Activated CD8-positive, alpha-beta memory T cell treated with anti-CD3 and anti-CD28 coated beads, Interleukin-2, amount 50 U/mL, for 1 hour (primary cell): ENCODE data around the gene ALDH3A1.
"Not testable (repeated sequence)": the region's sequence is repeated elsewhere in the genome, so short reads cannot be mapped to it uniquely, and the experiment has no call there.

ENCODE experiments used
- DNase-seq: peaks from one replicate; pipeline ENCODE4 v3.0.0-alpha.2; 2020; ENCODE audit errors: extremely low read depth

The ALDH3A1 gene

DNA sequence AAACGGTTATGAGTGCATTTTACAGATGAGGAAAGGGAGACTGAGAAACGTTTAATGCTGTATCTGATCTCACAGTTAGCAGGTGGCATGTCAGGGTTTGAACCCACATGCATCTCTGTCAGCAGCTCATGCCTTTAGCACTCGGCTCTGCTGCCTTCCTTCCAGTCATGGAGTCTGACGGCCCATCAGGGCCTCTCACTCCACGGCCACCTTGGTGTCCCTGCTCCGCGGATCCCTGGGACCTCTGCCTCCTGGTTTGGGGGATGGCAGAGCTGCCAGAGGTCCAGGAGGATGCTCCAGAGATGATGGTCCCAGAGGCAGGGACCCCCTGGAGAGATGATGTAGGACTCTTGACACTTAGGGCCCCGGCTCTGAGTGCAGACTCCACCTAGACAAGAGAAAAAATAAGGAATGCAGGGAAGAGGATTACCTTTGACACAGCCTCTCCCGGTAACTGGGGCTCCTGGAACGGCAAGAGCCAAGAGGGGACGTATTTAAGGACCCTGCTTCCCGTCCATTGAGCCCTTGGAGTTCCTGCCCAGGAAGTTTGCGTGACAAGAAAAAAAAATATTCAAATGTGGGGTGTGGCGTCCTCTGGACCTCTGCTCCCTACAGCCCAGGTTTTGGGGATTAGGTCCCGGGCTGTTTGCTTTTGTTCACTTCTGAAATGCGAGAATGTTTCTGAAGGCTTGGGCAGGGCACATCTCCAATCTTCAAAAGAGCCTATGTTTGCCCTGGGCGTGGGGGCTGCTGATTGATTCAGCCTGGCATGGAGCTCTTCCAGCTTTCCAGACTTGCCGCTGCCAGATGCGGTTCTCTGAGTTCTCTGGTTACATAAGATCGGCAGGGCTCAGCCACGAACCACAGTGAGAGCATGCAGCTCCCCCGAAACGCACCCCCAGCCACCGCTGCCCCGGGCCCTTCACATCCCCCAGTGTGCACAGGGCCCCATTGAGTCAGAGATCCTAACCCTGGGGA lies at the start of gene ALDH3A1:
Gene ALDH3A1, minus strand, starts transcription at position 470 of the 978 bp plus-strand sequence. CDS start 3,169 bp downstream, outside the sequence.
- DNase-seq, result no peak

DNA sequence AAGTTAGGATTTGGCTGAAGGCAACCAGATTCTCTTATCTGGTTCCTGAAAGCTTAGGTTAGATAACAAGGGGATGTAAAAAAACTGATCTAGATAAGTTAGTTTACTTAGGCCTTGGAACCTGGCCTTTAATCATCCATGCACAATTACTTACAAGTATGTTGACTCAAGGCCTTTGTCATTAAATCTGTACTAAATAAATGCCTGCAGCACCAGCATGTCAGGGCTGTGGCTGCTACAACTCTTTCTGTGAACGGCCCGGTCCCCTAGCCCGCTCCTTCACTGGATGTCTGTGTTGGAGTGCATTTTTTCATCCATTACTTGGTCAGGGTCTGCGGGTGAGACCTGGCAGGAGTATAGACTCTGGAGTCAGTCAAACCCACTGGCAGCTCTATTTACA lies 48.4 kb upstream of the ALDH3A1 start:
- DNase-seq, result no peak

DNA sequence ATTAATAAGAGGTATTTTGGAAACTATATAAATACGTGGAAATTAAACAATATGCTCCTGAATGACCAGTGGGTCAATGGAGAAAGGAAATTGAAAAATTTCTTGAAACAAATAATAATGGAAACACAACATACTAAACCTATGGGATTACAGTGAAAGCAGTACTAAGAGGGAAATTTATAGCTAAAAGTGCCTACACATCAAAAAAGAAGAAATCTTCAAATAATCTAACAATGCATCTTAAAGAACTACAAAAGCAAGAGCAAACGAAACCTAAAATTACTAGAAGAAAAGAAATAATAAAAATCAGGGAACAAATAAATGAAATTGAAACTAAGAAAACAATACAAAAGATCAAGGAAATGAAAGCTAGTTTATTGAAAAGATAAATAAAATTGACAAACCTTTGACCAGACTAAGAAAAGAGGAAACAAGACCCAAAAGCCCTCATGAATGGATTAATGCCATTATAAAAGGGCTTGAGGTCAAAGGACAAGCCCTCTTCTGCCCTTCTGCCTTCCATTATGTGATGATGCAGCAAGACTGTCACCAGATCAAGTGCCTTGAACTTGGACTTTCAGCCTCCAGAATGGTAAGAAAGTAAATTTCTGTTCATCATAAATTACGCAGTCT lies 43.9 kb upstream of the ALDH3A1 start:
- DNase-seq, result no peak

DNA sequence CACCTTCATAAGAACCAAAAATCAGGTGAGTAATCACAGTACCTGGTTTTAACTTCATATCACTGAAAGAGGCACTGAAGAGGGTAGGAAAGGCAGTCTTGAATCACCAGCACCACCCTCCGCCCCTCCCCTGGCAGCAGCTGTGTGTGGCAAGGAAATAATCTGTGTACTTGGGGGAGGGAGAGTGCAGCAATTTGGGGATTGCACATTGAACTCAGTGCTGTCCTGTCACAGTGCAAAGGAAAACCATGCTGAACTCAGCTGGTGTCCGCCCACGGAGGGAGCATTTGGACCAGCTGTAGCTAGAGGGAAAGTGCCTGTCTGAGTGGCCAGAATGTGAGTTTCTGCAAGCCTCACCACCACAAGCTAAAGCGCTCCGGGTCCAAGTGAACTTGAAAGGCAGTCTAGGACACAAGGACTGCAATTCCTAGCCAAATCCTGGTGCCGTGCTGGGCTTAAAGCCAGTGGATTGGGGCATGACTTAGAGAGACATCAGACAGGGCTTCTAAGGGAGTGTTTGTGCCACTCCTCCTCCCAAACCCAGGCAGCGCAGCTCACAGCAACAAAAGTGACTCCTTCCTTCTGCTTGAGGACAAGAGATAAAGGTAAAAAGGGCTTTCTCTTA lies 39.7 kb upstream of the ALDH3A1 start:
- DNase-seq, result no peak

DNA sequence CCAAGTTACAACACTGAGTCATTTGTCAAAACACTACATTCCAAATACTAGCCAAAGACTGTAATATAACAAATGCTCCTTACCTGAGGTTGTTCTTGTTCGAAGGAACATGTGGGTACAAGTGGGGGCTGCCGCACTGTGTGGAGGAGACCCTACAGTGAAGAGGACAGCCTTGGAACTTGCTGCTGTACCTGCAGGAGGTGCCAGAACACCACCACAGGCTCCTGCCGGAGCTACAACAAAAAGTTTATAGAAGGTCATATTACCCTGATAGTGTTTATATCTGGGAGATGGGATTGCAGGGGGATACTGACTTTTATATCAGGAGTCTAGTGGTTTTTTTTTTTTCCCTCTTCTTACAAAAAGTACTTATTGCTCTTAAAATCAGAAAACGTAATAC lies 37.8 kb upstream of the ALDH3A1 start:
- no peak for DNase-seq

DNA sequence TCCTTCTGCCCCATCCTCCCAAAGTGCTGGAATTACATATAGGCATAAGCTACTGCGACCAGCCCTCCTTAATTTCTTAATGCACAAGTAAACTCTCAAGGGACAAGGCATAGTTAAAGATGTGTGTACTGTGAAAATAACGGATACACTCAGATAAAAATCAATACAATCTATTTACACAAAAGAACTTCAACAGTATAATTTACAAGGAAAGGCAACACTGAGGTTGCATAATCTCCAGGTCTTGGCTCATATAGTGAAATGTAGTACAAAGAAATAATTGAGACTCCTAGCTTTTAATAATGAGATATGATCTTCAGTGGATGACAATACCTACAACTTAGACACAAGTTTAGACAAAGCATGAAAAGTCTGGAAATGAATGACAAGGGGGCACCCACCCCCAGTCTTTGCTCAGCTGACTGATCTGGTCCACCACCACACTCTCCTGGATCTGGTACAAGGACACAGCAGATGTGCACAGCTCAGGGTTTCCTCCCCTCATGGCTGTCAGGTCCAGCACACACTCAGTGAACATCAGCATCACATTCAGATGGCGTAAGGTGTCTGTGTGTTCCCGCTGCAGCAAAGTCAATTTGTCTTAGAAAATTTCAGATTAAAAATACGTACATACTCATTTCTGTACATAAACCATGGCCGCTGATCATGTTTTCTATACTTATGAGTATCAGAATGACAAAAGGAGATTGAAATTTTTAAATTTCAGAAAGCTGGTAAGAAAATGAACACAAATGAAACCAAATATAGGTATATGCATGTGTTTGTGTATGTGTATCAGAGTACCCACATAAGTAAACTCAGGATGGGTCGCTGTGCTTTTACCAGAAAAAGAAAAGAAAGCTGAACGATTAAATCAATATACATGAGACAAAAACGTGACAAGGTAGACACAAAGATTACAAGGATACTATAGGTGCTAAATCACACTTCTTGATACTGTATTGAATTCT lies 33.7 kb upstream of the ALDH3A1 start:
- DNase-seq, result no peak

DNA sequence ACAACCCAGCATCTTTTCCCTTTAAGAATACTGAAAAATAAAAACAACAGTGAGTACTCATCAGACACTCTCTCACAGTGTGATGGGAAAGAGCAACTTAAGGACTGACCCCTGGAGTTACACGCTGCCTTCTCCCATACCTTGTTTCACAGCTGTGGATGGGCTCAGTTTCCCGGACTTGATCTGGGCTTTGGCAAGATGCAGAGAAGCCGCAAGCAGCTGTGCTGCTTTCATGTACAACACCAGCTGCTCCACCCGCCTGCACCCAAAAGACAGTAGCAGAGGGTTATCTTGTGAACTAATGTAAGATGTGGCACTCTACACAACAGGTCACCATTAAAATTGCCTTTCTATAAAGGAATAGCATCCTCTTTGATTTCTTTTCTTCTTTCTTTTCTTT lies 32.7 kb upstream of the ALDH3A1 start:
- no peak for DNase-seq

DNA sequence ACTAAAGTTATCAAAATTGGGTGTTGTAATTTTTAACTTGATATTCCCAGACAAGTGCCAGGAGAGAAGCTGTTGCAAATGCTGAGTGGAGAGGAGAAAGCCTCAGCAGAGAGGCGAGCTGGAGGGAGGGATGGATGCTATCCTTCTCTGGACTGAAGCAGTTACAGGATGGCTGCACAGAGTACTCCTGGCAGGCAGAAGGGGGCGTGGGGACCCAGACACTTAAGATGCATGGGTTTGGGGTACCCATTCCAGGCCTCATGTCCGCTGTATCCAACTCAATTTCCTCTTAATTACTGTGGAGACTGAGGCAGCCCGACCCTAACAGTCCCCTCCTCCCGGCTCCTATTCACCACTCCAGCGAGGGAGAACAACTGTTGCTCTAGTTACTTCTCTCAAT lies 25.4 kb upstream of the ALDH3A1 start:
- DNase-seq, result no peak

DNA sequence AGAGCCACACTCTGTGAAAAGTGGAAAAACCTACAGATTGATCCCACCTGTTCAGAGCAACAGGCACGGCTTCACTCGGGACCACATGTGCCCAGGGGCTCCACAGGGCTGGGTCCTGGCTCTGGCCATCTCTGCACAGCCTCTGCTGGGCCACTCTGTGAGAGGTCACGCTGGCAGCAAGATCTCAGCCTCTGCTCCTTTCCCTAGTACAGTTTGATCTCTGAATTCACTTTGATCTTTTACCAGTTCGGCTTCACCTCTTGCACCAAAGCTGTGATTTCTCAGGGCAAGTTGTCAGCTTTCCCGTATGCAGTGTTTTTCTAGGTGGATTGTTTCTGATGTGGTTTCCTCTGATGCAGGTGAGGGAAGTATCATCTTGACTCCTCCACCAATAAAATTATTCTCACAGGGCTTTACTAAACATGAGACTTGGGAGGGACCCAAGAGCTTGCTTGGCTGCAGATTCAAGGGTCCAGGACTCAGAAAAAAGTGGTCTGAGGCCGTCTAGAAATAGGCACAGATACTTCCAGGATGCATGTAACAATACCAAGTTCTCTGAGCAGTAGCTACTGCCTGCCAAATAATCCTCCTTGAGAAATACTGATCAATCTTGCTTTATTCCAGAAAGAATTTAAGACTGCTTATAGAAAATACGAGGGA lies 24.0 kb upstream of the ALDH3A1 start:
- peak; percentile 17 for DNase-seq

DNA sequence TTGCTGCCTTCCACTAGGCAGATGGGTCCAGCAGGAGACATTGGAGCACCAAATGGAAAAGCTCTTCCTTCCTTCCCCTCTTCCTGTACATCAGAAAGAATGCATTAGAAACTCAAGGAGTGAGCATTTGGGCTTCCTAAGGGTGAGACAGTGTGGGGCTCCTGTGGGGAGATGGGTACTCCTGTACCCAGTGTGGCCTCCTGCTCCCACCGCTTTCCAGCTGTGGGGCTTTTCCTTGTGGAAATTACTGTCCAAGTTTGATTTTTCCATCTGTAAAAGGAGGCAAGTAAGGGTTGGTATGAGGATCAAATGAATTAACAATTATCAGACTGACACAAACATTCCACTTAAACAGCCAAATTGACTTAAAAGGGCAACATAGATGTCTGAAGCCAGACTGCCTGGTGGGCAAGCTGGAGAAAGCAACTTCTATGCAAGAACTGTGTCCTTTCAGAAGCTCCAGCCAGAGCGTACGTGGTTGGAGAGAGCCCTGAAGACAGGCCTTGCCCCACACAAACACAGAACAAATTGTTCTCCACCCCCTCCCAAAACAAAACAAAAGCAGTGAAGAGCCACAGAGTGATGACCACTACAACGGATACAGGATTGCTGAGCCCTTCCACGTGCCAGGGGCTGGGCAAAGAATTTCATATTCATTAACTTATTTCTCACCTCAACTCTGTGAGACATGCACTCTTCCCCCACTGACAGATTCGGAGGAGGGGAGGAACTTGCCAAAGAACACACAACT lies 23.1 kb upstream of the ALDH3A1 start:
- DNase-seq, result no peak

DNA sequence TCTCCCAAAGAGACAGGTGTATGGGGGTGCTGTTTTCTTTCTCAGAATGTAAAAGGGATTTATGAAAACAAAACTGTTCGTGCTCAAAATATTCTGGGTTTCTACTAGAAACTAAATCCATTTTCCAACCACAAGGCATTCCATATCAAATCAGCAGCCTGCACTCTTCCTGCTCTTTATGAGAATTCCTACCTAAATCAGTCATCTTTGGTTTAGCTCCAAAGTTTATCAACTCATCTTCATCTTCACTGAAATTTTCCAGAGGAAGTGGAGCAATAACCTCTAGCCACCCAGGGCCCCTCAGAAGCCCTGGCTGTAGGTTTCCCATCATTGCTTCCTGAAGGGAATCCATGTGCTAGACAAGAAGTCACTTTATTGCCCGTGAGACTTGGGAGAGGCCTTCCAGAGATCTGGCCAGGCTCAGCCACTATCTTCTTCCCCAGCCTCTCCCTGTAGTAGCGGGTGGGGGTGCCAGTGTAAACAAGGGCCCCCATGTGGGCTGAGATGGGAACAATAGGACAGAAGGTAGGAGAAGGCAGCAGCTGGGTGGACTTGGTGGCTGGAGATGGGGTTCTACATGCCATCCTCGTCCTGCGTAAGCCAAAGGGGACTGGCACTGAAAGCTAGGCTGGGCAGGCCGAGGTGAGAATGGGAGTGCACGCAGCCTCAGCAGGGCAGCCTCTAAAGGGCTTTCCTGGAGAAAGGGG lies 22.0 kb upstream of the ALDH3A1 start:
- DNase-seq, result no peak

DNA sequence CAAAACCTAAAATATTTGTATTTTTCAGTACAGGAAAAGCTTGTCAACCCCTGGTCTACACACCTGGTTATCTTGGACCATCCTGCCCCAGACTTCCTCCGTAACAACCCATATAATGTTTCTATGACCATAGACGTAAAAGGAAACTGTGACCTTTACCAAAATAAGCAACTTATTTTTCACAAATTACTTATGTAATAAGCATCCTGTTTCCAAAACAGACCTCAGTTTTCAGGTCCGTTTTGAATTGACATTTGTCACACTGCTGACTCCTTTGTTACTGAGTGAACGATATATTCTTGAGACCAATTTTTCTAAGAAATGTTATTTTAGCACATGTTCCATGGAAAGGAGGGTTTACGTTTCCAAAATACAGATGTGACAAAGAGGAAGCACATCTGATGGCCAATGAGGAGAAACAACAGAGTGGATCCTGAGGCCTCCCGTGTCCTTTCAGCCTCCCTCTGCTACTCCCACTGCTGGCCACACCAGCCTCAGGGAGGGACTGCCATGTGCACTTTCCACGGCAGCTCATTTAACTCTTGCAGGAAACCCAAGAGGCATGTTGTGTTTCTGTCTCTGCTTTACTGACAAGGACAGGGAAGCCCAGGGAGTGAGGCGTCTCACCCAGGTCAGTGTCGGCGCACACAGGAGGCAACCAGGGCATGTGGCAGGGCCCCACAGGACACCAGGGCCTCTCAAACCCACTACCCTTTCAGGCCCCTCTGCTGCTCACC lies 20.1 kb upstream of the ALDH3A1 start:
- DNase-seq, result no peak

DNA sequence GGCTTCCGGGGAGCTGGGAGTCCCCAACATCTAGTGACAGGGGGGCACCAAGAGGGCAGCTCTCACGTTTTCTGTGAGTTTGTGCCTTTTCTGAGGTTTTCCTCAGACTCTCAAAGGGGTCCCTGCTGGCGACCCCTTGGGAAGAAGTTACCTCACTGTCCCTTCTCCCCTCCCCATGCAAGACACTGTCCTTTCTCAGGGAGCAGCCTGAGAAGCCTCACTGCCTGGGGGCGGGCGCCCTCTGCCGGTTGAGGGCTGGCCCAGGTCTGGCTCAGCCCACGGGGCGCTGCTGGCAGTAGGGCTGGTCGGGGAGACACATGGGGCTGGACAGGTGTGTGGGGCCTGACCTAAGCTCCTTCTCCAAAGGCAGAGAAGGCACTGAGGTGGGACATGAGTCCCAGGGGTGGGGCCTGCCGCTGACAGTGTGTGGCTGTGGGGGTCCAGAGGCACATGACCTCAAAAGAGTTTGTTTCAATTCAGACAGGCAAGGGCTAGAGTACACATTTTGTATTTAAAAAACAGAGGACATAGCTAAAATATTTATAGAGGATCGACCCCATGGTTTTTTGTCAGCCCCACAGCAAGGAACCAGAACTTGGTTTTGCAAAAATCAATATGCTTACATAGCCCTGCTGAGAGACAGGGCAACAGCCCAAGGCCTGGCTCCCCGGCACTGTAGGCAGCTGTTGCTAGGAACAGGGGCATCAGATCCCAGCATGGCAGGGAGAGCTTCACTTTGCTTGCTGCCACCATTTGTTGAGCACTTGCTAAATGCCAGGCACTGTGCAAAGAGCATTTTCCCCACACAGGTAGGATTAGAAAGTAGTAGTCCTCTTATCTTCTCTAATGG lies 18.5 kb upstream of the ALDH3A1 start:
- DNase-seq, result peak; percentile 42

DNA sequence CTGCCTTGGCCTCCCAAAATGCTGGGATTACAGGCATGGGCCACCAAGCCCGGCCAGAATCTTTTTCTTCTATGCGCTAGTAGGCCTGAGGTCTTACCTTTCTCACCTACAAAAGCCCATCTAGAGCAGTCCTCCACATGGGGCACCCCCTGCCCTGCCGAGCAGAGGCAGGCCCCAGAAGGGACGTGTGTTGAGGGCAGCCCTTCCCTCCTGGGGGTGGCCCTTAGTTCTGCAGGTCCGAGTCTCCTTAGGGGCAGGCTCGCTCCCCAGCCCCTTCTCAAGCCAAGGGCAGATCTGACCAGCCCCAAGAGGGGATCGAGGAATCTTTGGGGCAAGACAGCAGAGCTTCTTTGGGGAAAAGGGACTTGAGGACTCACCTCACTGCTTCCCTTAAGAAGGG lies 17.9 kb upstream of the ALDH3A1 start:
- no peak for DNase-seq

DNA sequence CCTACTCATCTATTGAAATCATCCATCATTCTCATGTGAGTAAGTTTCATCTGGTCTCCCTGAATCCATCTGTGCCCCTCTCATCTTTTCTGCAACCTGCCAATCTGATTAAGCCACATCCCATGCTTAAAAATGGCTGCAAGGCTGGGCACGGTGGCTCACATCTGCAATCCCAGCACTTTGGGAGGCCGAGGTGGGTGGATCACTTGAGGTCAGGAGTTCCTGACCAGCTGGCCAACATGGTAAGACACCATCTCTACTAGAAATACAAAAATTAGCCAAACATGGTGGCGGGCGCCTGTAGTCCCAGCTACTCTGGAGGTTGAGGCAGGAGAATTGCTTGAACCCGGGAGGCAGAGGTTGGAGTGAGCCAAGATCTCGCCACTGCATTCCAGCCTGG lies 15.9 kb upstream of the ALDH3A1 start:
- not testable (repeated sequence) for DNase-seq

DNA sequence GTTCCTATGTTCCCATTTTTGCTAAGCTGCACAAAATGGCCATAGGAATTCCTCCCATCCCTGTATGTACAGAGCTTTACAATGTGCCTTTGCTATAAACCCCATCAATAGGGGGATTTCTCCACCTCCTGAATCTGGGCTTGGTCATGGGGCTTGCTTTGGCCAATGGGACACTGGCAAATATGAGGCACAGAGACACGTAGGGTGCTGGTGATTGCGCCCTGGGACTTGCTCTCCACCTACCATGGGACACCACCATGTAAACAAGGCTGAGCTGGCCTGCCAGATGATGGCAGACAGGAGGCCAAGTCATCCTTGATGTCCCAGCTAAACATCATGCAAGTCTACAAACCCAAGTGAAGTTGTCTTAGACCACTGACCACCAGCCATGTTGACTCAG lies 15.3 kb upstream of the ALDH3A1 start:
- DNase-seq, result no peak

DNA sequence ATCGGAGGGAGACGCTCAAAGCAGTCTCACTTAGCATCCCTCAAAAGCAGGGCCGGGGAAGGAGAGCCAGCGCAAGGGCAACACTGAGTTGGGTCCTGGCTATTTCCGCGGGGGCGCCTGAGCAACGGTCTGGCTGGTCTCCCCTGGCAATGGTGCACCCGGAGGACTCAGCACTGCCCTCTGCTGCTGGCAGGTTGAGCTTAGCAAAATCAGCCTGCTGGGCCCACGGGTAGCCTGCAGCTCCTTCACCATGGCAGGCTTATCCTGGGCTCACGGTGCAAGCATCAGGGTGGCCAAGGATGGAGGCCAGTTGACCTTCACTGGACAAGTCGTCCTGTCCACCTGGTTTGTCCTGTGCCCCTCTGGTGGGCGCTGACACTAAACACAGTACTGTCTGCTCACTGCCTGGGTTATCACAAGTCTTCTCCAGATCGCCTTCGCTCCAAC lies 14.4 kb upstream of the ALDH3A1 start:
- no peak for DNase-seq

DNA sequence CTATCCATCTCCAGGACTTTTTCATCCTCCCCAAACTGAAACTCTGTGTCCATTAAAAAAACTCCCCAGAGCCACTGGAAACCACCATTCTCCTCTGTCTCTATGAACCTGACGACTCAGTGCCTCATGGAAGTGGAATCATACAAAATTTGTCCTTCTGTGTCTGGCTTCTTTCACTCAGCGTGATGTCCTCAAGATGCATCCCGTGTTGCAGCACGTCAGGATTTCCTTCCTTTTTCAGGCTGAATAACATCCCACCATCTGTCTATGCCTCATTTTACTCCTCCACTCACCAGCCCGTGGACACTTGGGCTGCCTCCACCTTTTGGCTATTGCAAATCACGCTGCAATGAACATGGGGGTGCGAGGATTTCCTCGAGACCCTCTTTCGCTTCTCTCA lies 12.6 kb upstream of the ALDH3A1 start:
- DNase-seq, result no peak
